GM08714 (cell line): Measurements from ENCODE around the gene CCDC7.
"Not testable (repeated sequence)": the region's sequence is repeated elsewhere in the genome, so short reads cannot be mapped to it uniquely, and the experiment has no call there.

Source experiments
- H3K4me3 ChIP-seq: fragments of 200-500 bp; sonication (Bioruptor generic); 2 replicates; pipeline ENCODE4 v1.5.1; 2014; ENCODE audit warnings: mild to moderate bottlenecking, low read length, inconsistent platforms
- ZNF274 ChIP-seq: IDR thresholded peaks from 2 replicates; pipeline ENCODE4 v1.6.1; 2012; ENCODE audit warnings: mild to moderate bottlenecking, low read depth, low read length

Gene CCDC7

GRCh38 chr10:32793033-32793432, 347.1 kb downstream of the CCDC7 start:
- H3K4me3 ChIP-seq, result no peak overlapping the region
- TF ChIP-seq ZNF274, result no peak

GRCh38 chr10:32795598-32796183, 349.8 kb downstream of the CCDC7 start:
- TF ChIP-seq ZNF274, result no peak

GRCh38 chr10:32797393-32797792, 351.5 kb downstream of the CCDC7 start:
- not testable (repeated sequence) for H3K4me3 ChIP-seq

More at GRCh38 chr10:32795598-32796183, 349.8 kb downstream of the CCDC7 start:
- H3K4me3 ChIP-seq, result no peak overlapping the region

- H3K4me3 ChIP-seq, result no peak overlapping the region
- no peak for TF ChIP-seq ZNF274
These were observed 401.0 kb downstream of the CCDC7 start for GRCh38 chr10:32846974-32847373.

GRCh38 chr10:32851301-32851700, 405.4 kb downstream of the CCDC7 start:
- TF ChIP-seq ZNF274, result no peak
- H3K4me3 ChIP-seq, result no peak overlapping the region

- no peak for TF ChIP-seq ZNF274
- no peak overlapping the region for H3K4me3 ChIP-seq
These were observed 408.5 kb downstream of the CCDC7 start for GRCh38 chr10:32854435-32854834.

- no peak for TF ChIP-seq ZNF274
These were observed 419.2 kb downstream of the CCDC7 start for GRCh38 chr10:32865170-32865569.

GRCh38 chr10:32877915-32878314, 432.0 kb downstream of the CCDC7 start:
- no peak overlapping the region for H3K4me3 ChIP-seq
- TF ChIP-seq ZNF274, result no peak

More at GRCh38 chr10:32865170-32865569, 419.2 kb downstream of the CCDC7 start:
- H3K4me3 ChIP-seq, result no peak overlapping the region

- H3K4me3 ChIP-seq, result no peak overlapping the region
- no peak for TF ChIP-seq ZNF274
These were observed 432.7 kb downstream of the CCDC7 start for GRCh38 chr10:32878646-32879045.

- H3K4me3 ChIP-seq, result no peak overlapping the region
- TF ChIP-seq ZNF274, result no peak
These were observed 436.1 kb downstream of the CCDC7 start for GRCh38 chr10:32882076-32882475.

GRCh38 chr10:32887481-32887880, 441.5 kb downstream of the CCDC7 start:
- H3K4me3 ChIP-seq, result no peak overlapping the region
- TF ChIP-seq ZNF274, result no peak

- H3K4me3 ChIP-seq, result no peak overlapping the region
- TF ChIP-seq ZNF274, result no peak
These were observed 442.4 kb downstream of the CCDC7 start for GRCh38 chr10:32888161-32888927.

GRCh38 chr10:32889631-32890212, 443.8 kb downstream of the CCDC7 start:
- no peak overlapping the region for H3K4me3 ChIP-seq
- TF ChIP-seq ZNF274, result no peak

GRCh38 chr10:32890444-32890843, 444.5 kb downstream of the CCDC7 start:
- H3K4me3 ChIP-seq, result no peak overlapping the region
- no peak for TF ChIP-seq ZNF274

GRCh38 chr10:32891261-32891660, 445.3 kb downstream of the CCDC7 start:
- no peak overlapping the region for H3K4me3 ChIP-seq
- TF ChIP-seq ZNF274, result no peak
